Type B pancreatic cell (in vitro differentiated cells): Measurements from ENCODE around the gene SLC8B1. TPM values are rescaled to one million over a fixed set of nuclear protein-coding genes. Genes with fewer than 3 reads are reported as not detected.

ENCODE experiments used
- DNase-seq: peaks from one replicate; pipeline ENCODE4 v3.0.0; 2021; ENCODE audit warnings: mixed read lengths; ENCODE audit not compliant: unreplicated experiment; ENCODE audit errors: extremely low spot score
- H3K27ac Mint-ChIP-seq: 2 replicates; pipeline ENCODE4 v1.8.0; 2021; ENCODE audit warnings: mild to moderate bottlenecking, mixed read lengths
- H3K27me3 Mint-ChIP-seq: 2 replicates; pipeline ENCODE4 v1.8.0; 2021; ENCODE audit warnings: mixed read lengths
- H3K36me3 Mint-ChIP-seq: 2 replicates; pipeline ENCODE4 v1.8.0; 2021; ENCODE audit warnings: mixed read lengths
- H3K4me1 Mint-ChIP-seq: one replicate; pipeline ENCODE4 v1.8.0; 2021; ENCODE audit warnings: mixed read lengths; ENCODE audit not compliant: unreplicated experiment
- H3K4me3 Mint-ChIP-seq: 2 replicates; pipeline ENCODE4 v1.8.0; 2021; ENCODE audit warnings: mild to moderate bottlenecking, mixed read lengths
- H3K9me3 Mint-ChIP-seq: 2 replicates; pipeline ENCODE4 v1.8.0; 2021; ENCODE audit warnings: mixed read lengths
- CTCF ChIP-seq: fragments of 200-600 bp; sonication (generic); conservative IDR thresholded peaks from 2 replicates; pipeline ENCODE4 v1.5.0; 2021; ENCODE audit warnings: antibody characterized with exemption, mild to moderate bottlenecking
- total RNA-seq: library from RNA; stranded (reverse); gene quantifications from 2 replicates; pipeline ENCODE4 v1.2.1, GENCODE V29; 2021; ENCODE audit warnings: low replicate concordance

Gene SLC8B1
- total RNA-seq, 1 donor from 2014 or later = 29.6 TPM

DNA sequence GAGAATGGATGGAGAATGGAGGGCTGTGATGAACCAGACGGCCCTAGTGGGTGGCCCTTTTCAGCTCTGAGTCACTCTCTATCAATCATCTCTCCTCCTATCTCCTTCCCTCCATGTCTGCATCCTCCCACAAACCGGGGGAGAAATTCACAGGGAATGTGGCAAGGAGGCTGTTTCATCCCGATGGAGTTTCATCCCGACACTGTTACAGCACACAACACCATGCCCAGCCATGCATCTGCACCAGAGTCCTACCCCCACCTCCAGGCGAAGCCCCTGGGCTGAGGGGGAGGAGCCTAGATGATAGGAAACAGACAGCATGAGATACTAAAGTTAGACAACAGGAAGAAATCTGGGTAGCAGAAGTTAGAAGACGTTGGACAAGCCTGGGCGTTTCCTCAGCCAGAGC lies 20.8 kb downstream of the SLC8B1 start:
- H3K27me3 Mint-ChIP-seq = no peaks in the 10 kb centered on the region
- TF ChIP-seq CTCF = no peak
- peaks cover 3% of the 10 kb centered on the region for H3K4me1 Mint-ChIP-seq
- H3K27ac Mint-ChIP-seq = peak overlapping the region; percentile 63
- DNase-seq = no peak
- H3K9me3 Mint-ChIP-seq = no peaks in the 10 kb centered on the region
- no peak overlapping the region for H3K4me3 Mint-ChIP-seq
- peaks cover 20% of the 10 kb centered on the region for H3K36me3 Mint-ChIP-seq

DNA sequence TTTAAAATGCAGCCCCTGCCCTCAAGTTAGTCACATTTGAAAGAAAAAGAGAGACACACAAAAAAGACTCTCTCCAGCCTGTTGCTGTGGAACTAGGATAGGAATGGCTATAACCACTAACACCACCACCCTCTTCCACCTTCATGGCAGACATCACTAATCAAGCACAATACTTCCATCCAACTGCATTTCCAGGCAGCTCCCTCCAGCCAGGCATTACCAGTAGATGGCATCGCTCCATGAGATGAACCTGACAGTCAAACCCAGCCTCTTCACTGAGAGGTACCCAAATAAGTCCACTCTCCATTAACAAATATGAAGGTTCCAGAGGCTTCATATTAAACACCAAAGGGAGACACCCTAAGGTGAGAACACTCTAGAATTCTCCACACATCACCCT lies 24.4 kb downstream of the SLC8B1 start:
- no peaks in the 10 kb centered on the region for H3K27me3 Mint-ChIP-seq

GRCh38 chr12:113306382-113306781 lies 28.5 kb downstream of the SLC8B1 start:
- no peak overlapping the region for H3K4me3 Mint-ChIP-seq
- no peak overlapping the region for H3K27ac Mint-ChIP-seq
- no peak for DNase-seq
- peaks cover 6% of the 10 kb centered on the region for H3K4me1 Mint-ChIP-seq
- no peak for TF ChIP-seq CTCF
- H3K36me3 Mint-ChIP-seq = peaks cover 24% of the 10 kb centered on the region
- H3K9me3 Mint-ChIP-seq = no peaks in the 10 kb centered on the region
- no peaks in the 10 kb centered on the region for H3K27me3 Mint-ChIP-seq

More for the DNA sequence above, 24.4 kb downstream of the SLC8B1 start:
- no peak for TF ChIP-seq CTCF
- Mint-ChIP-seq H3K27ac (no peak overlapping the region), H3K4me1 (peaks cover 3% of the 10 kb centered on the region), H3K9me3 (no peaks in the 10 kb centered on the region), H3K36me3 (peaks cover 14% of the 10 kb centered on the region), H3K4me3 (no peak overlapping the region)
- no peak for DNase-seq

DNA sequence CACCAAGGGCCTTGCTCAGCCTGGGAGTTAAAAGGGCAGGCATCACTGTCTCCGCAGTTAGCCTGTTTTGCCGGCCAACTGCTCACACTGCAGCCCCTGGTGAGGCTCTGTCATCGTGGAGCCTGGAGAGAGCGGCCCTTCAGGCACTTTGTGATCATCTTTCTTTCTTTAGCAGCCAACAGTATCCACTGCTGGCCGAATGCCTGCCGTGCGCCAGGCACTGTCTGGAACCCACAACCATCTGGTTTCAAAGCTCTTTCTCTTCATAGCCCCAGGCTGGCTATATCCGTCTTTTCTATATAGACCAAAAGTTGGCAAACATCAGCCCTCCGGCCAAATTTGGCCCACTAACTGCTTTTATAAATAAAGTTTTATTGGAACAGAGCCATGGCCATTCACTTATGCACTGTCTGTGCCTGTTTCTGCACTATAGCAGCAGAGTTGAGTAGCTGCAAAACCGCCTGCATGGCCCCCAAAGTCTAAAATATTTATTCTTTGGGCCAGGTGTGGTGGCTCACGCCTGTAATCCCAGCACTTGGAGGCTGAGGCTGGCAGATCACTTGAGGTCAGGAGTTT lies 29.5 kb downstream of the SLC8B1 start:
- H3K27me3 Mint-ChIP-seq = no peaks in the 10 kb centered on the region
- peaks cover 6% of the 10 kb centered on the region for H3K4me1 Mint-ChIP-seq
- H3K9me3 Mint-ChIP-seq = no peaks in the 10 kb centered on the region
- no peak for TF ChIP-seq CTCF
- H3K36me3 Mint-ChIP-seq = peaks cover 19% of the 10 kb centered on the region
- H3K27ac Mint-ChIP-seq = no peak overlapping the region
- no peak overlapping the region for H3K4me3 Mint-ChIP-seq
- DNase-seq = no peak

DNA sequence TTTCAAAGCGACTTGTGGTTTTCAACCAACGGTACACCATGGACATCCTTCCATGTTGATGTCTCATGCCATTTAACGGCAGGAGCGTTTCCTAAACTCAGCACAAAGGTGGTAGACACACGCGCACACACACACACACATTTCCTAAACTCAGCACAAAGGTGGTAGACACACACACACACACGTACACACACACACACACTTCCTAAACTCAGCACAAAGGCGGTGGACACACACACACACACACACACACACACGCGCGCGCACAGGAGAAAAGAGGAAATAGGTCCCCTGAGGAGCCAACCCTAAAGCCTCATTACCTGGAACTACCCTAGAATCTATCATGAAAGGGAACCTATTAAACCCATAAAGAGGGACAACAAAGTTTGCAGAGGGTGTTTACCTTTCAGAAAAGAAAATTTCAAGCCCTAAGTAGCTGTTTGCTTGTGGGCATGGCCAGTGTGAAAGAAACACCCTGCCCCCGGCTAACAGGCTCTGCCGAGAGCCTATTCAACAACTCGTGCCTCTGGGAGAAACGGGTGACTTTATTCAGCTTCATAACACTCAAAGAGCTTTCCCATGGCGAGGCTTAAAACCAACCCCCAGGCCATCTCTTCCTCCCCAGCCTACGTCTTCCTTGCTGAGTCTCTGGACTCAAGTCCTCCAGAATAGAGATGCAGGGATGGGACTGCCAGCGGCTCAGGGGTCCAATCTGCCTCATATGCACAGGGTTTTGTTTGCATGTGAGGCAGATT lies 31.8 kb downstream of the SLC8B1 start:
- H3K36me3 Mint-ChIP-seq = peaks cover 19% of the 10 kb centered on the region
- no peak overlapping the region for H3K4me3 Mint-ChIP-seq
- no peak for DNase-seq

More for the DNA sequence above, 31.8 kb downstream of the SLC8B1 start:
- H3K27me3 Mint-ChIP-seq = no peaks in the 10 kb centered on the region
- H3K27ac Mint-ChIP-seq = peak overlapping the region; percentile 67
- no peak for TF ChIP-seq CTCF
- H3K4me1 Mint-ChIP-seq = peaks cover 6% of the 10 kb centered on the region
- H3K9me3 Mint-ChIP-seq = no peaks in the 10 kb centered on the region
